ENCODE measurements around the gene ANK2. TPM values are rescaled to one million over a fixed set of nuclear protein-coding genes. Genes with fewer than 3 reads are reported as not detected.

ANK2 gene
- total RNA-seq, 4 donors from 2014 or later, result 25.9 to 64.4 (median 55.4) TPM

DNA sequence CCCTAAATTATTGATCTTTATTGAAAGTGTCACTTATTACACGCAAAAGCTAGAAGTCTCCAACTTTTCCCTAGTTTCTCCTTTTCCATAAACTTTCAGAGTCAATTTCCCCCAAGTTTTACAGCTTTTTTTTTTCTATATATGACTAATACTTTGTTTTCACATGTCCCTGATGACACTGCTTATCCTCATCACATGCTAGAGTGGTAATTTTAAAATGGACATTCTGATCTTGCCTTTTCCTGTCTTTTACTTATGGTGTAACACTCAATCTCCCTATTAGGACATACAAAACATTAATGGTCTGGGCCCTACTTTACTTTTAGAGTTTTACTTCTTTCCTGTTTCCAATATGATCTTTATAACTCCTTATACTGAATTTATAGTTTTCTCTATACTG, 112.6 kb downstream of the ANK2 start:
- H3K4me3 ChIP-seq (replicated peaks in 1 of 3), result no peak overlapping the region
- H3K9me3 ChIP-seq, result no peaks in the 10 kb centered on the region
- H3K27me3 ChIP-seq, result no peaks in the 10 kb centered on the region
- DNase-seq, result no peak
- peaks cover 6 to 9% of the 10 kb centered on the region in 2 donors for H3K4me1 ChIP-seq
- 91 to 95% methylated on average over 1 of the region's 1 CpG for WGBS, 2 donors
- peak overlapping the region in 1 of 3 donors; percentile 64 for H3K27ac ChIP-seq
- no peaks in the 10 kb centered on the region for H3K36me3 ChIP-seq
- intact Hi-C loops (cut with DNase I), result no loop called here
- no peak for TF ChIP-seq POLR2A (IDR thresholded peaks at IDR 0.05)
- TF ChIP-seq, protein P1, sequence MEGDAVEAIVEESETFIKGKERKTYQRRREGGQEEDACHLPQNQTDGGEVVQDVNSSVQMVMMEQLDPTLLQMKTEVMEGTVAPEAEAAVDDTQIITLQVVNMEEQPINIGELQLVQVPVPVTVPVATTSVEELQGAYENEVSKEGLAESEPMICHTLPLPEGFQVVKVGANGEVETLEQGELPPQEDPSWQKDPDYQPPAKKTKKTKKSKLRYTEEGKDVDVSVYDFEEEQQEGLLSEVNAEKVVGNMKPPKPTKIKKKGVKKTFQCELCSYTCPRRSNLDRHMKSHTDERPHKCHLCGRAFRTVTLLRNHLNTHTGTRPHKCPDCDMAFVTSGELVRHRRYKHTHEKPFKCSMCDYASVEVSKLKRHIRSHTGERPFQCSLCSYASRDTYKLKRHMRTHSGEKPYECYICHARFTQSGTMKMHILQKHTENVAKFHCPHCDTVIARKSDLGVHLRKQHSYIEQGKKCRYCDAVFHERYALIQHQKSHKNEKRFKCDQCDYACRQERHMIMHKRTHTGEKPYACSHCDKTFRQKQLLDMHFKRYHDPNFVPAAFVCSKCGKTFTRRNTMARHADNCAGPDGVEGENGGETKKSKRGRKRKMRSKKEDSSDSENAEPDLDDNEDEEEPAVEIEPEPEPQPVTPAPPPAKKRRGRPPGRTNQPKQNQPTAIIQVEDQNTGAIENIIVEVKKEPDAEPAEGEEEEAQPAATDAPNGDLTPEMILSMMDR (IDR thresholded peaks at IDR 0.05), result no peak

DNA sequence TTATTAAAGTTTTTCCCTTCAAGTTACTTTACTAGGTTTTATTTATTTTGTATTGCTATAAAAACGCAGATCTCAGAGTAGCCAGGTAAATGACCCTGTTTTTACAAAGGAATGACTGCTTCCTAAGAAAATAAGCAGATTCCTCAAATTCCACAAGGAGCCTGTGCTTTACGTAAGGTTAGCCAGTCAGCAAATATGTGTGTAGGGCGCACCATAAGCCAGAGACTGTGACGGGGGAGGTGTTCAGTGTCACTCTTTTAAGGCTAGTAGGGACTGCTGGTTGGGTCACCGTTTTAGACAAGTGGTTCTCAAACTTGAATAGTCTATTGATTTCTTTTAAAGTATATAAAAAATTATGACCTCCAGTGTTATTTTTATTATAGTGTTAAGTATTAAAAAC, 119.9 kb downstream of the ANK2 start:
- H3K27me3 ChIP-seq, result no peaks in the 10 kb centered on the region
- H3K9me3 ChIP-seq, result no peaks in the 10 kb centered on the region
- peaks cover 19 to 28% of the 10 kb centered on the region in 2 donors for H3K4me1 ChIP-seq
- peak in 1 of 2 donors; percentile 59 for TF ChIP-seq POLR2A (IDR thresholded peaks at IDR 0.05)
- TF ChIP-seq, protein P1 (IDR thresholded peaks at IDR 0.05), result no peak
- H3K4me3 ChIP-seq (replicated peaks in 1 of 3), result no peak overlapping the region
- peak overlapping the region; percentile 77 to 96 (median 92) for H3K27ac ChIP-seq
- WGBS, 2 donors, result 25 to 35% methylated on average over 5 of the region's 5 CpGs
- DNase-seq, result peak; percentile 66 to 69
- intact Hi-C loops (cut with DNase I), result no loop called here
- no peaks in the 10 kb centered on the region for H3K36me3 ChIP-seq

DNA sequence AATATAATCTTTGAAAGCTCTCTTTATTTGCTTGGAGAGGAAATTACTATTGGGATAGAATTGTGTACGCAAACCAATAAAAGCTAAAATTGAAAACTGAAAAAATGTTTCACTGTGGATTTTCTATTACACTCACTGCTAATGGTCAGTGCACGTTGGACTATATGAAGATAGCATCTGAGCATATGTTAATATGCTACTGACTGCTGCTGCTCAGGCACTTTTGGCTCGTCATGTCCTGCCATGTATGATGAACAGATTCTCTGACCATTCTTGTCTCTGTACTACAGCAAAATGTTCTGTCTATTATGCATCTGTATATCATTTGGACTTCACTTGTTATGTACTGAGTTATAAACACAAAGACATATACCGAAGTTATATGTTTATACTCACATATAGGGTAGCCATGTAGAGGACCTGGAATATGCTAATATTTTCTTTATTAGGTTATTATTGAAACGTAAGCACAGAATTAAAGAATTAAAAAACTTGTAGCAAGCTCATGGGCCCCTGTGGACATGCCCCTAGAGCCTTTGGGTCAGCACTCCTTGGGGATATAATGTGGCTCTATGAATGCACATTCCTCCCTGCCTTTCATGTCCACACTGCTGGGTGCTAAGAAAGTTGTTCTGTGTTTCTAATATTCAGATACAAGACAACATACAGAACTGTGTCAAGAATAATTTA, 120.8 kb downstream of the ANK2 start:
- intact Hi-C loops (cut with DNase I), result no loop called here
- Histone ChIP-seq H3K27ac (peak overlapping the region; percentile 77 to 96 (median 92)), H3K36me3 (no peaks in the 10 kb centered on the region), H3K4me3 (replicated peaks in 1 of 3) (no peak overlapping the region), H3K4me1 (peaks cover 19 to 28% of the 10 kb centered on the region in 2 donors), H3K27me3 (no peaks in the 10 kb centered on the region), H3K9me3 (no peaks in the 10 kb centered on the region)
- TF ChIP-seq, protein P1 (IDR thresholded peaks at IDR 0.05), result no peak
- TF ChIP-seq POLR2A (IDR thresholded peaks at IDR 0.05), result no peak
- WGBS, 2 donors, result 81% methylated on average over 5 of the region's 5 CpGs
- DNase-seq, result no peak

DNA sequence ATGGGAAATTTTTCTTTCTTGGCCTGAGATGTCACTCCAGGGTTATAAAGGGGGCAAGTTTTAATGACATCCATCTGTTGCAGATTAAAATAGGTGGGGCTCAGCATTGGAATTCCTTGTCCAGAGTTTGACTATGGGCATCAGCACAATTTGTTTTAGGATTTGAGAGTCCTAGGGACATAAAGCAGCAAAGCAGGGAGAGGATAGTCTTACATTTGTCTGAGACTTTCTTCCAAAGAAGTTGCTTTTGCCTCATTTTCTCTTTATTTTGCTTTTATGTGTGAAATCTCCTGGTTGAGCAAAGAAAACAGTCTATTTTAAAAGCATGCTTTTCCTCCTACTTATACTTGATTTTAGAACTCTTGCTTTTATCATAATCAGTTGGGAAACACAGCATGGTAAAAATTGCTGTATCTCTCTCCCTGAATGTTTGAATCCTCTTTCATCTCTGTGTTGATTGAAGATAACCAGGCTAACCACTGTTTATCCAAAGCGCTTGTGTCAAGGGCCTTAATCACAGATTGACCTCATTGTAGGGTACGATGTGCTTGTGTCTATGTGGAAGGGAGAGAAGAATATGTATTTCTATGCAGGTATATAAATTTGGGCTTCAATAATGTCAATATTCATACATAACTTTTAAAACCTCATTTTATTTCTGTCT, 121.5 kb downstream of the ANK2 start:
- H3K27ac ChIP-seq, result peak overlapping the region; percentile 77 to 96 (median 92)
- H3K36me3 ChIP-seq, result no peaks in the 10 kb centered on the region
- 77 to 79% methylated on average over 2 of the region's 2 CpGs for WGBS, 2 donors

More for the DNA sequence above, 121.5 kb downstream of the ANK2 start:
- DNase-seq, result no peak
- intact Hi-C loops (cut with DNase I), result no loop called here
- H3K4me1 ChIP-seq, result peaks cover 19 to 28% of the 10 kb centered on the region in 2 donors
- no peaks in the 10 kb centered on the region for H3K9me3 ChIP-seq
- H3K4me3 ChIP-seq (replicated peaks in 1 of 3), result no peak overlapping the region
- no peaks in the 10 kb centered on the region for H3K27me3 ChIP-seq
- no peak for TF ChIP-seq POLR2A (IDR thresholded peaks at IDR 0.05)
- TF ChIP-seq, protein P1 (IDR thresholded peaks at IDR 0.05), result no peak

All from thyroid gland (tissue), 4 donors.